Peyer's patch (tissue), 4 donors: ENCODE measurements around the gene HOXB13.

Experiments used
- CTCF ChIP-seq, 6 experiments: fragments of 450-650 bp in 4 of 6; fragments of 200-600 bp in 2 of 6; sonication (generic) in 1 of 6; IDR thresholded peaks; one replicate each; pipeline ENCODE4 v1.5.1; 2017 to 2019; ENCODE audit warnings: antibody characterized with exemption in 6 of 6, mild to moderate bottlenecking in 3 of 6, moderate library complexity in 1 of 6
- POLR2A ChIP-seq, 2 donors: fragments of 450-650 bp; IDR thresholded peaks; one replicate each; pipeline ENCODE4 v1.5.1; 2017; ENCODE audit warnings: antibody characterized with exemption in 2 of 2, mild to moderate bottlenecking in 2 of 2, moderate library complexity in 2 of 2

DNA sequence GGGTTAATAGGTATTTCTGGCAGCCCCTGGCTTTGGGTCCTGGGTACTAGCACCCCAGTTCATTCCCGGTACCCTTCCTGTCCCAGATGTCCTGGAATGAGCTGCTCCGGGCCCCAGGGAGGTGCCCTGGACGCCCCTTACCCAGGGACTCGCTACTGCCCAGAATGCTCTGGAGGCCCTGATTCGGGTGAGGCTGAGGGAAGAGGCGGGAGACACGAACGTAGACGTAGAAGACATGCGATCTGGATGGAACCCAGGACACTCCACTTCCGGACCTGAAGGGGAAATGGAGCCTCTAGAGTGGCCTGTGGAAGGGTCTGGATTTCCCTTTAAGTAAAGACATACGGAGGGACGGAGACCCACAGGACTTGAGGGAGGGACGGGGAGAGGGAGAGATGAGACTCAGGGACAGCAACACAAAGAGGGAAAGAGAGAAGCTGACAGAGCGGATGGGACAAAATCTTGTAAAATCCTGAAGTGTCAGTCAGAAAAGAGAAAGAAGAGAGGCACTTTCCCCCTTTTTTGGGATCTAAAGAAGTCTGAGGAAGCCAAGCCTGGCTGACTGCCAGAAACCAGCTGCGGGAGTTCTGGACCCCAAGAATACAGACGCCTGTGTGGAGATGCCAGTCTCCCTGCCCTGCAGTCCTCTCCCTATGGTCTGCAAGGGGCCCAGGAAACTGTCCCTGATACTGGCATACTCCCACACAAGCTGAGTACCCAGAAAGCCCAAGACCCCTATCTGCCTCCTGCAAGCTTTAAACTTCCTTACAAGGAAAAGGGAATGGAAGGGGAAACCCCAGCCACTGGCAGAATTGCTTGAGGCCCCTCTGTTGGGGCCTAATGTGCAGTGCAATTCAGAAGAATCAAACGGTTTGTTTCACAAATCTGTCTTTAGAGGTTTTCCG lies 1.0 kb upstream of the HOXB13 start:
- no peak for TF ChIP-seq CTCF (IDR thresholded peaks at IDR 0.05)
- no peak for TF ChIP-seq POLR2A (IDR thresholded peaks at IDR 0.05)
